ENCODE data around the gene PWWP2A.

Gene PWWP2A

GRCh38 chr5:160105686-160106360, 13.4 kb downstream of the PWWP2A start:
- H3K4me3 ChIP-seq (IDR thresholded peaks at IDR 0.05; ENCODE audit: insufficient read depth, low read depth, low read length): no peak overlapping the region
- H3K4me2 ChIP-seq: no peak overlapping the region
- no peak for TF ChIP-seq CTCF (conservative IDR thresholded peaks at IDR 0.05; ENCODE audit: low read depth, low read length)
- H3K36me3 ChIP-seq (ENCODE audit: insufficient read depth): no peaks in the 10 kb centered on the region
- no peak overlapping the region for H2AFZ ChIP-seq (ENCODE audit: low read depth)
- no peaks in the 10 kb centered on the region for H4K20me1 ChIP-seq (ENCODE audit: insufficient read depth)
- H3K9ac ChIP-seq: no peak overlapping the region
- no peaks in the 10 kb centered on the region for H3K79me2 ChIP-seq (ENCODE audit: insufficient read depth, low read depth)
- no peaks in the 10 kb centered on the region for H3K4me1 ChIP-seq (ENCODE audit: low read depth, poor library complexity, severe bottlenecking)
- no peak overlapping the region for H3K27ac ChIP-seq
- H3K27me3 ChIP-seq (ENCODE audit: insufficient read depth, low read depth): no peaks in the 10 kb centered on the region

- no peak overlapping the region for H3K4me2 ChIP-seq
- H3K36me3 ChIP-seq (ENCODE audit: insufficient read depth): no peaks in the 10 kb centered on the region
- peaks cover 12% of the 10 kb centered on the region for H3K4me1 ChIP-seq (ENCODE audit: low read depth, poor library complexity, severe bottlenecking)
- H2AFZ ChIP-seq (ENCODE audit: low read depth): no peak overlapping the region
- H3K79me2 ChIP-seq (ENCODE audit: insufficient read depth, low read depth): no peaks in the 10 kb centered on the region
- no peaks in the 10 kb centered on the region for H4K20me1 ChIP-seq (ENCODE audit: insufficient read depth)
- no peak for TF ChIP-seq CTCF (conservative IDR thresholded peaks at IDR 0.05; ENCODE audit: low read depth, low read length)
- H3K4me3 ChIP-seq (IDR thresholded peaks at IDR 0.05; ENCODE audit: insufficient read depth, low read depth, low read length): no peak overlapping the region
- no peak overlapping the region for H3K9ac ChIP-seq
- no peaks in the 10 kb centered on the region for H3K27me3 ChIP-seq (ENCODE audit: insufficient read depth, low read depth)
- H3K27ac ChIP-seq: no peak overlapping the region
These were observed 21.3 kb downstream of the PWWP2A start for GRCh38 chr5:160097991-160098390.

- Histone ChIP-seq H3K36me3 (ENCODE audit: insufficient read depth) (no peaks in the 10 kb centered on the region), H3K4me3 (IDR thresholded peaks at IDR 0.05; ENCODE audit: insufficient read depth, low read depth, low read length) (no peak overlapping the region)
- TF ChIP-seq CTCF (conservative IDR thresholded peaks at IDR 0.05; ENCODE audit: low read depth, low read length): no peak
These were observed 23.1 kb downstream of the PWWP2A start for GRCh38 chr5:160096178-160096577.

GRCh38 chr5:160092960-160093707, 26.1 kb downstream of the PWWP2A start:
- Histone ChIP-seq H3K9ac (no peak overlapping the region), H2AFZ (ENCODE audit: low read depth) (no peak overlapping the region), H3K4me1 (ENCODE audit: low read depth, poor library complexity, severe bottlenecking) (peaks cover 12% of the 10 kb centered on the region), H3K36me3 (ENCODE audit: insufficient read depth) (no peaks in the 10 kb centered on the region), H3K27ac (no peak overlapping the region), H3K27me3 (ENCODE audit: insufficient read depth, low read depth) (no peaks in the 10 kb centered on the region), H4K20me1 (ENCODE audit: insufficient read depth) (no peaks in the 10 kb centered on the region), H3K4me2 (no peak overlapping the region), H3K4me3 (IDR thresholded peaks at IDR 0.05; ENCODE audit: insufficient read depth, low read depth, low read length) (no peak overlapping the region), H3K79me2 (ENCODE audit: insufficient read depth, low read depth) (no peaks in the 10 kb centered on the region)
- TF ChIP-seq CTCF (conservative IDR thresholded peaks at IDR 0.05; ENCODE audit: low read depth, low read length): no peak

More at GRCh38 chr5:160096178-160096577, 23.1 kb downstream of the PWWP2A start:
- H3K79me2 ChIP-seq (ENCODE audit: insufficient read depth, low read depth): no peaks in the 10 kb centered on the region
- no peak overlapping the region for H3K27ac ChIP-seq
- H2AFZ ChIP-seq (ENCODE audit: low read depth): no peak overlapping the region
- no peak overlapping the region for H3K4me2 ChIP-seq
- no peaks in the 10 kb centered on the region for H4K20me1 ChIP-seq (ENCODE audit: insufficient read depth)
- H3K9ac ChIP-seq: no peak overlapping the region
- H3K4me1 ChIP-seq (ENCODE audit: low read depth, poor library complexity, severe bottlenecking): peaks cover 12% of the 10 kb centered on the region
- no peaks in the 10 kb centered on the region for H3K27me3 ChIP-seq (ENCODE audit: insufficient read depth, low read depth)
